Heart left ventricle (tissue), 13 donors: ENCODE data around the gene SUDS3.

Source experiments
- CTCF ChIP-seq, 12 donors: fragments of 200-600 bp; sonication (generic) in 4 of 12; IDR thresholded peaks; one replicate each; pipeline versions ENCODE4 v1.5.0 to v1.8.0; 2018 to 2022; ENCODE audit warnings: antibody characterized with exemption in 12 of 12, mild to moderate bottlenecking in 5 of 12
- POLR2A ChIP-seq, 2 donors: fragments of 450-650 bp; IDR thresholded peaks; one replicate each; pipeline ENCODE4 v1.6.1; 2017; ENCODE audit warnings: antibody characterized with exemption in 2 of 2, mild to moderate bottlenecking in 2 of 2, moderate library complexity in 2 of 2
- donor health status: ischemic (EF 13 %, LVEDD 7.1; RV severe dilation, severe dysfunction).
- donor health status: DM: no; HTN: yes; CAD: no.
- donor health status: DM: no; HTN: no; CAD: no.
- donor health status: ischemic (EF 25% LVEDD 6.9; RV normal size, moderate dysfunction).
- donor health status: ischemic (EF 25% LVEDD 5.7; RV mildly dilated, moderate dysfunction).
- donor health status: ischemic (EF 35%, LVEDD 5.7; RV mildly dilated, moderate dysfunction).
- donor health status: nonischemic (EF 11% LVEDD 7.7; RV severe dilation, severe dysfunction).
- donor health status: DM: yes; HTN: yes; CAD: no.
- donor health status: PGD.
- donor health status: ischemic (EF 29% LVEDD 5.4; RV normal size, mild dysfunction).
- donor health status: nonischemic (EF 23%, LVEDD 6.1; RV moderate dilation, normal function).

GRCh38 chr12:118373616-118374015 lies 2.7 kb upstream of the SUDS3 start:
- no peak for TF ChIP-seq CTCF (IDR thresholded peaks at IDR 0.05)
- TF ChIP-seq POLR2A (IDR thresholded peaks at IDR 0.05): no peak
